Posterior vena cava (tissue), 2 donors: ENCODE data around the gene GJA3. TPM values are rescaled to one million over a fixed set of nuclear protein-coding genes. Genes with fewer than 3 reads are reported as not detected.
A peak's percentile ranks its signal among the peaks of the same experiment; 100 is the strongest.
"Not testable (repeated sequence)": the region's sequence is repeated elsewhere in the genome, so short reads cannot be mapped to it uniquely, and the experiment has no call there.

Experiments used
- DNase-seq: peaks from one replicate; pipeline ENCODE4 v3.0.0-alpha.2; 2020; ENCODE audit warnings: low spot score
- intact Hi-C, 2 donors: fragments of 100-400 bp; cut with DNase I; formaldehyde crosslinking; loops; one replicate each; pipeline versions ENCODE4 v1.14.1 to v1.14.2; 2022 to 2023
- total RNA-seq, 2 donors: library from RNA; stranded (reverse); fragmentation: NEBNext Ultra II Directional; extraction: Animal tissue kit (Norgen Biotek cat#: 25700); gene quantifications; one replicate each; pipeline ENCODE4 v1.2.1, GENCODE V29; 2021
- donor health status: DM: yes; HTN: yes; CAD: no.
- donor health status: DM: yes; HTN: yes; CAD: no.

Gene GJA3
- total RNA-seq, 2 donors from 2014 or later, result not detected

DNA sequence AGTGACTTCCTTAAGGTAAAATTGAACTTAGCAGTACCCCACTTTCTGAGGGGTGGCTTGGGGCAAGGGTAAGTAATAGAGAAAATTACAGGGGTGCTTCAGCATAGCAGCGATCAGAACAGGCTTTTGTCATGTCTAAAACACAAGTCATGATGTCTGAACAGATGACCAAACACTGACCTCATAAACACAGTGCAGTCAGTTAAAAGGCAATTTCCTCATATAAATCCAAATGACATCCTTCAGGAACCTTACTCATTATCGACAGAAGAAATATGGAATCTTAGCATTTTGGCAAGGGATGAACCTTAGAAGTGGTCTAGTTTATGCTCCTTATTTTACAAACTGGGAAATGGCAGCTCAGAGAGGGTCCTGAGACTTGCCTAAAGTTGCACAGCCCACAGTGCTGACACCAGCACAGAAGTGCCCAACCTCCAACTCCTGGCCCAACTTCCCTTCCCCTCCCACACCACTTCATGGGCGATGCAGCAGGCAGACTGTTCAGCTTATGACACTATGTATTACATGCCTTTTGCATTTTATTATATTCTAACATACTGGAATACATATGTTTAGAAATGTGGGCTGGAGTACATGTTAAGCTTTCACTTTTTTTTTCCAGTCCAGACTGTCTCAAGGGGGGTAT is 3.6 kb downstream of the GJA3 start:
- intact Hi-C loops, result no loop called here
- DNase-seq, result no peak

DNA sequence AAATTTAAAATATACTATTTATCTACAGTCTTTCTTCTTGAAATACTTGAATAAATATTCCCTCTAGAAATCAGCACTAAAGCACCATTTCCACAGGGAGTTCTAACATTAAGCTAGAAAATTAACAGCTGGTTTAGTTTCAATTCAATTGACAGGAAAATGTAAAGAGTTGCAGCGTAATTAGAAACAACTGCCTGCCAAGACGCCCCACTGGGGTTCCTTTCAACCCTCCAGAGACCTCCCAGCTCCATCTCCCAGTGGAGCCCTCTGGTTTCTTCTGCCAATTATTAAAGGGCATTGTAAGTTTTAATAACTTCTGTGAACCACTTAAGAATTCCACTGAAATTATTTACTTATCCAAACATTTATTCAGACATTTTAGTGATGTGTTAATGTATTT is 4.2 kb downstream of the GJA3 start:
- no peak for DNase-seq
- intact Hi-C loops, result no loop called here

DNA sequence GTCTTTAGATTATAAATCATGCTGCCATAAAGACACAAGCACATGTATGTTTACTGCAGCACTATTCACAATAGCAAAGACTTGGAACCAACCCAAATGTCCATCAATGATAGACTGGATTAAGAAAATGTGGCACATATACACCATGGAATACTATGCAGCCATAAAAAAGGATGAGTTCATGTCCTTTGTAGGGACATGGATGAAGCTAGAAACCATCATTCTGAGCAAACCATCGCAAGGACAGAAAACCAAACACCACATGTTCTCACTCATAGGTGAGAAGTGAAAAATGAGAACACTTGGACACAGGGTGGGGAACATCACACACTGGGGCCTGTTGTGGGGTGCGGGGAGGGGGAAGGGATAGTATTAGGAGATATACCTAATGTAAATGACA is 7.6 kb downstream of the GJA3 start:
- DNase-seq, intact Hi-C loops: not testable (repeated sequence)

DNA sequence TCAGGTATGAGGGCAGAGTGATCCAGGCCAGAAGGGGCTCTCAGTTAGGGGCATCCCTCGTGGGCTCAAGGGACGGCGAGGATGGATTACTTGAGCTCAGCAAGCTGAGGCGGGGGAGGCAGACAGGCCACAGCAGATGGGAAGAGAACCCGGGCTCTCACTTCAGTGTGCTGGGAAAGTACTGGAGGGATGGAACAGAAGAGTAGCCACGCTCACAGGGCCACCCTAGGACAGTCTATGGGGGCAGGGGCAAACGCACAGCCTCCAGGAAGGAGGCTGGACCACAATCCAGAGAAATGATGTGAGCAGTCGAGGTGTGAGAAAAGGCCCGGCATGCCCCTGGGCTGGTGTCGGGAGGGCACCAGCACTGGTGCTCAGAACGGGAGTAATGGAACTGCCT is 9.2 kb downstream of the GJA3 start:
- DNase-seq, result no peak
- intact Hi-C loops, result no loop called here

DNA sequence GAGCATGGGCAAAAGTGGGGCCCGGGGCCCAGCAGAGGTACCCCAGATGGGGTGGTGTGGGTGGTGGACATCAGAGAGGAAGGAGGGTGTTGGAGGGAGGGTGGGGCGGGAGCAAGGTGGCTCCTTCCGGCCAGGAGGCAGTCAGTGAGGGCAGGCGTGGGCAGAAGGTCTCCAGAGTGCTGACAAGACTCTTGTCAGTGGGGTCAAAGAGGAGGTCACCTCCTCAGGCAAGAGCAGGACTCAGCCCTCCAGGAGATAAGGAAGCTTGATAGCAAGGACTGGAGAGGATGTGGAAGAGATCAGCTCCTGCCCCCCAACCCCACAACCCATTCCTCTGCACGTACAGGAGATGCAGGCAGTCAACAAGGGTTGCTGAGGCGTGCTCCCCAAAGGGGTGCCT is 9.8 kb downstream of the GJA3 start:
- DNase-seq, result no peak
- intact Hi-C loops, result no loop called here

DNA sequence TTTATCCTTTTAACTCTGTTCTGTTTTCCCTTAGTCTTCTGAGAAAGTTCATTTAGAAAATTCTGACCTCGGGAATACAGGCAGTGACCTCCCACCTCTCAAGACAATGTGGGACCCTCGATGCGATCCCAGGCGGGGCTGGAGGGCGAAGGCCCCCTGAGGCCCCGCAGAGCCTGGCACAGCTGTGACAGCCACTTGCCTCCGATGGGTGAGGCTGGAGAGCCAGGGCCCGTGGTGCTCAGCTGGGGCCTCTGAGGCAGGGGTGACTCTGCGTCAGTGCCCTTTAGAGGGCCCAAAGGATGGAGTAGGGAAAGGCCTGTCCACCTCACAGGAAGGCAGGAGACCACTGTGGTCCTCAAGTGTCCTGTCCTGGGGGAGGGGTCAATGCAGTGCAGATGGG is 10.3 kb downstream of the GJA3 start:
- intact Hi-C loops, result no loop called here

DNA sequence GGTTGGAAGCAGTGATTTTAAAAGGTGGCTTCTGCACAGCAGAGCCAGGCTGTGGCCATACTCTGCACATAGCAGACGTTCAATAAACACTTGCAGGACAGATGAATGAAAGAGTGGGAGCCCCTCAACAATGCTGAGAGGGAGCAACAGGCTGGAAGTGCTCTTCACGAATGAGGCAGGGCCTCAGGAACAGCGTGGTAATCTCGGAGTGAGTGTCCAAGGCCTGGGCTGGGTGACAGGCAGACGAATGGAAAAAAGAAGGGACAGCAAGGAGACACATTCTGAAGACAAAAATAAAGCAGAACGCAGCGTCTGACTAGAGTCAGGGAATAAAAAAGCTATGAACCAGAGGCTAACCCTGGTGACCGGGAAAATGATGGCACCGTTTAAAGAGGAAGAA is 11.1 kb downstream of the GJA3 start:
- intact Hi-C loops, result no loop called here
- DNase-seq, result no peak

More for the DNA sequence above, 10.3 kb downstream of the GJA3 start:
- no peak for DNase-seq

DNA sequence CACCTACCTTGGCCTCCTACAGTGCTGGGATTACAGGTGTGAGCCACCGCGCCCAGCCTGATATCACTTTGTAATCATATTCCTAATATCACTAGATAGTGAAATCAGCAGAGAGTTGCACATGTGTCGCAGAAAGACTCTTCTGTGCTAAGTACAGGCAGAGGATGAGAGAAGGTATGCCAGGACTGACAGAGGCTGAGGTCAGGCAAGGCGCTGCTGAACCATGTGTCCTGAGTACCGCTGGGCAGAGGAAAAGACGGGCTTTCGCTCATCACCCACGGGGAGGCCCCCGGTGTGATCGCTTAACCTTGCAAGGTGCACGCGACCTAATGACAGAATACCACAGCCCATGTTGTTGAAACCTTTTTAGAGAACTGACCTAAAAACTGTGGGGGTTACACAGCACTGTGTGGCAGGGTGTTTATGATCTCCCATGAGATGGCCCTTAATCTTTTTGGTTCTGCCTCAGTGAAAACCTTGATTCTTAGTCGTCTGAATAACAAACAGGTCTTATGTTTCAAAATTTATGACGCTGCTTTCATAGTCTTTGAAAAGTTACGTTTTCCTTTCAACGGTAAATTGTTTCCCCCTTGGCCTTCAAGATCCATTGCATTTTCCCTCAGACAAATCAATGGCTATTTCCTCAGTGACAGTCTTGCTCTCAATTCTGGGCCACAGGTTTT is 12.2 kb downstream of the GJA3 start:
- DNase-seq, result no peak

DNA sequence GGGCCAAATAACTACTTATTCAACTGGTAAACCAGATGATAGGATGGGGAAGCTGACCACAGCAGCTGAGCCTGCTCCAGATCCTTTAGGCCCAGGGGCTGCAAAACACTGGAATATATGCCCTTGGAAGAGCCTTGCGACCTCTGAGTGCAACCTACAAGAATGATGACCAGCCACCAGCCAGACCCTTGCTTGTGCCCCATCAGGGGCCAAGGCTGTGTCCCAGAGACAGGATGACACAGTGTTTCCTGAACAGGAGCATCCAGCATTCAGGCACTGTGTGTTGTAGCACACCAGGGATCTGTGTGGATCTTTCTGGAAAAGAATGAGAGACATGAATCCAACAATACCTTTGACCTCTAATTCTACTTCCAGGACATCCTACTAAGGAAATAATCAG is 14.5 kb downstream of the GJA3 start:
- DNase-seq, result no peak
- intact Hi-C loops, result no loop called here

More for the DNA sequence above, 12.2 kb downstream of the GJA3 start:
- intact Hi-C loops, result no loop called here

DNA sequence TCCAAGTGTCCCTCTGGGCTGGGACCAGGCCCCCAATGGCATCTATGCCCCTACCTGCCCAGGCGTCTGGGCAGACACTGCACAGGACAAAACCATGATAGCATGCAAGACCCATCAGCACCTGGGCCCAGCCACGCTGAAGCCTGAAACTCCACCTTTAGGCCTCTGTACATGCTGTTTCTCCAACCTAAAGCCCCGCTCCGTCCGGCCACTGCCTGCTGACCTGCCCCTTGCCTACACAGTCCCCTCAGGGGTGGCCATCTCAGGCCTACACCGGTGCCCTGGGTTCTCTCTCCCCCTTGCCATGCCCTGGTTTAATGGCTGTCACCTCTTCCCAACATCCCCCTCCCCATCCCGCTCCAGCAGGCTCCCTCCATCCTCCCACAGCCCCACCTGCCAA is 15.3 kb downstream of the GJA3 start:
- intact Hi-C loops, result no loop called here
- DNase-seq, result no peak

DNA sequence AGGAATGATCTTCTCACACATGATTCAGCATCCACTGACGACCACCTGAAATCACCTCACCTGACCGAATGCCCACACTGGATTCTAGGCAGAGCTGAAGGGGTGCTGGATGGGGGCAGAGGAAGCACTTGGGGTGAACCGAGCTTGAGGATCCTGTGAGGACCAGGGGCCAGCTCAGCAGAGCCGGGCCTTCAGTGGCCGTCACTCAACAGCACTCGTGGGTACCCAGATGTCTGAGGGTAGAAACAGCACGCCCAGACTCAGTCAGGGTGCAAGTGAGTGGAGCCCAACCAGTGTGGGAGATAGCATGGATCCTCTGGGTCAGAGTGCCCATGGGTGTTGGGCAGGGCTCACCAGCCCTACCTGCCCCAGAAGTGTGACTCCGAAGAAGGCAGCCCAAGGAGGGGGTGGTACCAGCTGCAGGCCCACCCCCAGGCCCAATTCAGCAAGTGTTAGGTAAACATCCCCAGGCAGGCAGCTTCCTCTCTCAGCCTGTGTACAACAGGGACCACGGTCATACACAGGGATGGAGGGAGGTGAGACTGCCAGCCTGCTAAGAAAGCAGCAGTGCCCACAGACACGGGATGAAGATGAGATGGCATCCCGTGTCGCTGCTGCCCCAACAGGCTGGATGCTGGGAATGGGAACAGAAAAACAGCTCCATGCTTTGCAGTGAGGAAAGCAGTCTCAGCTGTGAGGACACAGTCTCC is 16.6 kb downstream of the GJA3 start:
- no peak for DNase-seq
- intact Hi-C loops, result no loop called here

DNA sequence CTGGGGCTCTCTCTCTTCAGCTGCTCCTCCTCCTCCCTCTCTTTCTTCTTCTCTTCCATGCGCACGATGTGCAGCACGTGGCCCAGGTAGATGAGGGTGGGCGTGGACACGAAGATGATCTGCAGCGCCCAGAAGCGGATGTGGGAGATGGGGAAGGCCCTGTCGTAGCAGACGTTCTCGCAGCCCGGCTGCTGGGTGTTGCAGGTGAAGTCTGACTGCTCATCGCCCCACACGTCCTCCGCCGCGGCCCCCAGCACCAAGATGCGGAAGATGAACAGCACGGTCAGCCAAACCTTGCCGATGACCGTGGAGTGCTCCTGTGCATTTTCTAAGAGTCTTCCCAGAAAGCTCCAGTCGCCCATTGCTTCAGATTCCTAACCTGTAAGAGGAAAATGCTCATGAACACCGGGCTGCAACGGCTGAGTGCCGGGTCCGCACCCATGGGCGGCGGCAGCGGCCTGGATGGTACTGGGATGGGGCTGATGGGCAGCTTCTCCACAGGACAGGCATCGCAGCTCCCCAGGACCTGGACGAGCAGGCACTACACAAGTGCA is 17.8 kb downstream of the GJA3 start:
- intact Hi-C loops, result no loop called here
- no peak for DNase-seq

DNA sequence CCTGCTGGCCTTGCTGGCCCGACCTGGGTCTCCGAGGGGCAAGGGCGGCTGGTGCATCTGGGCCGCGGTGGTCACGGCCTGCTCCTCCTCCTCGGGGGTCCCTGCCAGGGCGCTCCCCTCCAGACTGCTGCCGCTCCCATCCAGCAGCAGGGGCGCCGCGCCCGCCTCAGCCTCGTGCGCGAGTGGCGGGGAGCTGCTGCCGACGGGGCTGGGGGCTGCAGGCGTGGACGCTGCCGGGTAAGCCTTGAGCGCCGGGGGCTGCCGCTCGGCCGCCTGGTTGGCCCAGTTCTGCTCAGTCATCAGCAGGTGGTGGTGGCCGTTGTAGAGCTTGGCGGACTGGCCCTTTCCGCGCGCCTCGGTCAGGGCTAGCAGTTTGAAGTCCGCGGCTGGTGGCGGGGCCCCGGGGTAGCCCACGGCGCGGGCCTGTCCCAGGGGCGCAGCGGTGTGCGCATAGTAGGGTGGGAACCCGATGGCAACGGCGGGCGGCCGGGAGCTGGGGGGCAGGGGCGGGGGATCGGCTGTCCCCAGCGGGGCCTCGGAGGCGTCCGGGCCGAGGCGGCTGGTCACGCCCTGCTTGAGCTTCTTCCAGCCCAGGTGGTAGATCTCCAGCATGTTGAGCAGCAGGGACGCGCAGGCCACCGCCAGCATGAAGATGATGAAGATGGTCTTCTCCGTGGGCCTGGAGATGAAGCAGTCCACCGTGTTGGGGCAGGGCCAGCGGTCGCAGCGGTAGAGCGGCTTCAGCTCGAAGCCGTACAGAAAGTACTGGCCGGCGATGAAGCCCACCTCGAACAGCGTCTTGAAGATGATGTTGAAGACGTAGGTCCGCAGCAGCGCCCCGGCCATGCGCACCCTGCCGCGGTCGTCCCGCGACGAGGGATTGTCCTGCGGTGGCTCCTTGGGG is 18.6 kb downstream of the GJA3 start:
- intact Hi-C loops, result no loop called here

DNA sequence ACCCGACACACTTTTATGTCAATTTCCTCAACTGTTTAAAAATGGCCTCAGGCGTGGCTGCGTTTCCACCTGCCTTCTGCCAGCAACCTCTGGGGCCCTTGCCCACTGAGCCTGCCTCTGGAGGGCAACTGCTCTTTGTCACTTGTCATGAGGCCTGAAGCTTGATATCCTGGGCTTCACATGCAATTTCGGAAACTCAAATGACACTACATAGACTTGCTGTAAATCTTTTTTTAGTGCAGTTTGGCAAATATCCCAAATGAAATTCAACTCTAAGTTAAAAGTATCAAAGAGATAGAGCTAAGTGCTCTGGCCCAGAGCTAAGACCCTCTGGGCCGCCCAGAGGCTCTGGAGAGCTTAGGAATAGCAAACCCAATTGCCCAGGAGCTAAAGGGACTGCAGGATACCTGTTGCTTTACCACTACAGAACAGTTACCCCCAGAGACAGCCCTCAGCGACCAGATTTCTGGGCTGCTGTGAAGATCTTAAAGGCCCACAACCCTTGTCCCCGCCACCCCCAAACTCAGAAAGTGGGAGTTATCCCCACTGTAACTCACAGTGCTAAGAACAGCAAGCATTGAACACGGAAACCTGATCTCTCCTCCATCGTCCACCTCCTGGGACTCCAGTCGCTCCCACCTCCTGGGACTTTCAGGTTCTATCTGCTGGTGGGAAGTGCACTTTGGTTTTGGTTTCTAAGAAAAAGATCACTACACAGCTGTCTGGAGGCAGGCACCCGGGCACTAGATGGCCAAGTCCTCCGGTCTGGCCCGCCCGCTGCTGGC is 19.4 kb downstream of the GJA3 start:
- DNase-seq, result no peak
- intact Hi-C loops, result no loop called here

More for the DNA sequence above, 18.6 kb downstream of the GJA3 start:
- peak; percentile 62 for DNase-seq

DNA sequence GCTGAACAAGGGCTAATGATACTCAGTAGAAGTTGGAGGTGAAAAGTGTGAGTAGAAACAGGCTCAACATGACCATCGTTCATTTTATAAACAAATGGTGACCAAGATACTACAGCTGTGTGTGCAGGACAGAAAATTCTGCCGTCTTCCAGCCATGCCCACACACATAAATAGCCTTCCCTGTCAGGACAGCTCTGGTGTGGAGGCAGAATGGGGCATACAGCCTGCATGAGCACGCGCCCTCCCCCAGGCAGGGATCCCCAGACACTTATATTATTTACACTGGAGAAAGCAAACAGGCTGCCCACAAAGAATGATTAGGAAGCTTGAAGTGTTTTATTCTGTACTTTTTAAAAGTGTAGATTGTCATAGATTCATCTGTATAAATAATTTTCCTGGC is 20.4 kb downstream of the GJA3 start:
- DNase-seq, result no peak
- intact Hi-C loops, result no loop called here

DNA sequence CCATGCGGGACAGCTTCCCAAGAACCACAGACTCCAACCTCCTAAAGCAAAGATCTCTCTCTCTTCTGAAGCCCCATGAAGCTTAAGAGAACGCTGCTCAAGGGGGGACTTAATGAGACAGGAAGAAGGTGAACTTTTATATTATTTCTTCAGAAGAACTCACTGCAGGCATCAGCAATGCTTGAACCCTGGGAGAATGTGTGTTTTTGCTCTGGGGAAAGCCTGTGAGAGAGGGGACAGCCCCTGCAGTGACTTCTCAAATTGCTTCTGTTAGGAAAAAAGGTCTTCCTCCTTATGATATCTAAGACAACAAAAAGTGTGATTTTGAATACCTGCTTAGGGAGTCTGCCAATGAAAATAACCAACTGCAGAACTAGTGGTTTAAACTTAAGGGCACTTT is 23.0 kb downstream of the GJA3 start:
- DNase-seq, result no peak
- intact Hi-C loops, result no loop called here

DNA sequence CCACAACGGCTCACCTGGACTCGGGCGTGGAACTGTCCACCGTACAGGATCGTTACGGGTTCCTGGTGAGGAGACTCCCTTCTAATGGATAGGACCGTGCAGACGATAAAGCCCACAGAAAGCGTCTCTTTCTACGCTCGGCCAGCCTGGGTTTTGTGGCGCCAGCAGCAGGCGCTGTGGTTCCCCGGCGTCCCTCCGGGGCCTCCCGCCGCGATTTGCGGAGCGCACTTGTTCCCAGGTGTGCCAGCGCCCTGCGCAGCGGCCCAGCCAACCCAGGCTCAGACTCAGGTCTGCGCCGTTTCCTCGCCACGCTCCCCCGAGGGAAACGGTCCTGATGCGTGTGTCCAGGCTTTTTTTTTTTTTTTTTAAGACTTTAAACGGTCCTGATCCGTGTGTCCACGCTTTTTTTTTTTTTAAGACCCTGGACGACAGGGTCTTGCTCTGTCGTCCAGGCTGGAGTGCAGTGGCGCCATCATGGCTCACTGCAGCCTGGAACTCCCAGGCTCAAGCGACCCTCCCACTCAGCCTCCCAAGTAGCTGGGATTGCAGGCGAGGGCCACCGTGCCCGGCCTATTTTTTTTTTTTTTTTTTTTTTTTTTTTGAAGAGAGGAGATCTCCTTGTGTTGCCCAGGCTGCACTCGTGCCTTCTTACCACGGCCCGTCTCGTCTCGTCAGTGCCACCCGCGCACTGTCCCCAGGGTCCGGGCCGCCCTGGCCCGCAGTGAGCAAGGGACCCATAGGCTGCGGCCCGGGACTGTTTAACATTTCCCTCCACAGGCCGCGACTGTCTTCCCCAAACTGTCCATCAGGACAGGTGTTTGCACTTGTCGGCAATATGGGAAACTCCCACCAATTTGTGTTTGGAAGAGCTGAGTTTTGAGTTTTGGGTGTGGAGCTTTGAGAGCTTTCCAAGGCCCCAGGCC is 23.8 kb downstream of the GJA3 start:
- intact Hi-C loops, result no loop called here
- peak; percentile 56 for DNase-seq

DNA sequence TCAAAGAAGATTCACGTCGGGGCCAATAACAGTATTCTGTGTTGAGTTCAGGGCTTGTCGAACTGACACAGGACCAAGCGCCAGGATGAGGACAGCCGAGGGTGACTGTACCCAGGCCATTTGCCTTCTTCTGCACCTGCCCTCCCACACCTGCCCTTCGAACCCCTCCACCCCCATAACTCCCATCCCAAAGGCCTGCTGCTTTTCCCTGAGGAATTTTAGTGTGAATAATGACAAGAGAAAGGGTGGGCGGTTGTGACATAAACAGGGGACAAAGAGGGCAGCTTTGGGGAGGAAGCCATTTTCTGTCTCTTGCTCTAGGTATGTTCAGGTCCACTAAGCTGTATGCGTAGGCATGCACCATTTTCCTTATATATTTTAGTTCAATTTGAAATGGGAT is 26.1 kb downstream of the GJA3 start:
- DNase-seq, result no peak
- intact Hi-C loops, result no loop called here
